Measurements from ENCODE around the gene ROR1. TPM values are rescaled to one million over a fixed set of nuclear protein-coding genes. Genes with fewer than 3 reads are reported as not detected.

Gene ROR1
- total RNA-seq (2014; rRNA removed; shearing (Covaris generic)): 1.1 and 2.5 TPM in 2 replicates

- peak; percentile 87 for DNase-seq (ENCODE audit: low read depth)
Measured at GRCh38 chr1:63773815-63774616, at the start of gene ROR1. Gene ROR1 (plus strand): TSS chr1:63774017.

GRCh38 chr1:63724375-63724899 is 49.4 kb upstream of the ROR1 start:
- no peak for DNase-seq (ENCODE audit: low read depth)

- DNase-seq (ENCODE audit: low read depth): no peak
Measured at GRCh38 chr1:63728611-63729226, 45.1 kb upstream of the ROR1 start.

GRCh38 chr1:63729227-63729620 is 44.6 kb upstream of the ROR1 start:
- no peak for DNase-seq (ENCODE audit: low read depth)

GRCh38 chr1:63730211-63730610 is 43.6 kb upstream of the ROR1 start:
- peak; percentile 82 for DNase-seq (ENCODE audit: low read depth)

GRCh38 chr1:63731117-63732043 is 42.4 kb upstream of the ROR1 start:
- DNase-seq (ENCODE audit: low read depth): peak; percentile 99

GRCh38 chr1:63732666-63733065 is 41.2 kb upstream of the ROR1 start:
- DNase-seq (ENCODE audit: low read depth): peak; percentile 65

- DNase-seq (ENCODE audit: low read depth): no peak
Measured at GRCh38 chr1:63738772-63739171, 35.0 kb upstream of the ROR1 start.

GRCh38 chr1:63739452-63739851 is 34.4 kb upstream of the ROR1 start:
- DNase-seq (ENCODE audit: low read depth): no peak

- no peak for DNase-seq (ENCODE audit: low read depth)
Measured at GRCh38 chr1:63740432-63740831, 33.4 kb upstream of the ROR1 start.

- DNase-seq (ENCODE audit: low read depth): no peak
Measured at GRCh38 chr1:63742526-63742925, 31.3 kb upstream of the ROR1 start.

GRCh38 chr1:63743781-63744180 is 30.0 kb upstream of the ROR1 start:
- no peak for DNase-seq (ENCODE audit: low read depth)

- peak; percentile 88 for DNase-seq (ENCODE audit: low read depth)
Measured at GRCh38 chr1:63746129-63746864, 27.5 kb upstream of the ROR1 start.

- no peak for DNase-seq (ENCODE audit: low read depth)
Measured at GRCh38 chr1:63747445-63747844, 26.4 kb upstream of the ROR1 start.

GRCh38 chr1:63748046-63748580 is 25.7 kb upstream of the ROR1 start:
- no peak for DNase-seq (ENCODE audit: low read depth)

- DNase-seq (ENCODE audit: low read depth): no peak
Measured at GRCh38 chr1:63748641-63749040, 25.2 kb upstream of the ROR1 start.

GRCh38 chr1:63750721-63751120 is 23.1 kb upstream of the ROR1 start:
- DNase-seq (ENCODE audit: low read depth): no peak

- DNase-seq (ENCODE audit: low read depth): no peak
Measured at GRCh38 chr1:63752176-63752575, 21.6 kb upstream of the ROR1 start.

GRCh38 chr1:63753591-63753990 is 20.2 kb upstream of the ROR1 start:
- no peak for DNase-seq (ENCODE audit: low read depth)

- DNase-seq (ENCODE audit: low read depth): no peak
Measured at GRCh38 chr1:63756839-63757238, 17.0 kb upstream of the ROR1 start.

GRCh38 chr1:63757334-63757733 is 16.5 kb upstream of the ROR1 start:
- no peak for DNase-seq (ENCODE audit: low read depth)

All from M059J (cell line).